GM20431 (cell line): ENCODE measurements around the gene SH2D4B.

Source experiments
- in situ Hi-C: fragments of 300-500 bp; cut with MseI, MboI; formaldehyde crosslinking; loops from one replicate; pipeline ENCODE4 v1.15.0; 2020; ENCODE audit warnings: low sequenced_read_pairs; ENCODE audit not compliant: unreplicated experiment

SH2D4B gene

DNA sequence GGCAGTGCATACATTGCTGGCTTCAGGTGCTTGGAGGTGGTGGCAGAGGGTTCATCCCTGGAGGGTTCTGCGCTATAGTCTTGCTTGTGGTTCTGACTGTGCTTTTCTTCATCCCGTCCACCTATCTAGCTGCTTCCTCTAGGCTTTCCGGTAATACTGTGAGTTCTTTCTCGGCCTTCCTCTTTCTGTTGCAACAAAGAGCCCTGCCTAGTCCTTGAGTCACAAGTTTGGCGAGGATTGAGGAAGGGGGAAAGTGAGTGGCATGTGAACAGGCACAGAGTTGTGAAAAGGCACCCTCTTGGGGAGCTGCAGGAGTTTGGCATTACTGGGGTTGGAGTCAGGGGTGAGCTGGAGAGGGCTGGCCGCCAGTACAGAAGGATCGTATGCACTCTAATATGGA is 123.0 kb downstream of the SH2D4B start:
- in situ Hi-C loops = no loop called here

- in situ Hi-C loops = no loop called here
Observed at GRCh38 chr10:80661526-80661925, 123.8 kb downstream of the SH2D4B start.

GRCh38 chr10:80662429-80663261 is 124.9 kb downstream of the SH2D4B start:
- in situ Hi-C loops = no loop called here

DNA sequence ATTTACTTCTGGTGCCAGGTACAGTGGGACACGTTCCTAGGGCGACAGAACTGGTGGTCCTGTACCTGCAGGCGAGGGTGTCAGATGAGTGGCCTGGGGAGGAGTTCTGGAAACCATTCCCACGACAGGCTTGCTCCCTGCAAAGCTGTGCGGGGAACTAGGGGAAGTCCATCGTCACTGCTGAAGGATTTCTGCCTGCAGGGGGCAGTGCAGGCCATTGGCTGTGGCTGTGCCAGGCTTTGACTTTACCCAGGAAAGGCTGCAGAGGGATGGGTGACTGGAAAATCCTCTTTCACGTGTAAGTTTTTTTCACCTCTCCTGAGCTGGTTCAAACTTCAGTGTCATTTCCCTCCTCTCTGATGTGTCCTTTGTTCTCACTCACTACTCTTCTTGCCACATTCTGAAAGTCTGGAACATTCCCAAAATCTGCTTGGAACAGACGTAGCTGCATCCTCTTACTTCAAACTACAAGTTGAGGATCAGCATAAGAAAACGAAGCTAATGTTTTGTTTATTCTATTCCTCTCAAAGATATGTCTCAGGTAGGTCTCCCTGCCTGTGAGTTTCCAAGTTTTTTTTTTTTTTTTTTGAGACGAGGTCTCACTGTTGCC is 126.5 kb downstream of the SH2D4B start:
- in situ Hi-C loops = no loop called here

- in situ Hi-C loops = no loop called here
Observed at GRCh38 chr10:80669485-80669884, 131.8 kb downstream of the SH2D4B start.

GRCh38 chr10:80670774-80671173 is 133.1 kb downstream of the SH2D4B start:
- in situ Hi-C loops = no loop called here

DNA sequence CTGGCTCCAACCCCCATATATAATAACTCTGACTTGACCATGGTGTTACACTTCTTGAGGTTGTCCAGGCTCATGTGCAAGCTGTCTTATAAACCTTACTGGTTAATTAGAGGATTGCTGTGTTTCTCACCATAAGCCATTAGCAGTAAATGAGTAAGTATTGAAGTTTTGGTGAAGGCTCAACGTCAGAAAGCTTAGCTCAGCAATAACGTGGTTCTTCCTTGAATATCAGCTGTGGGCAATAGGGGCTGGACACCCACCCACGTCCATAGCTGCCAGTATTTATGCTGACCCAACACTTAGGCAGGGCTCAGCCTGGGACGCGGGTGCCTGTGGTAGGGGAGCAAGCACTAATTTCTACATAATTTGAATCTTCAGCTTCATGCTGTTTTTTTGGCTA is 134.1 kb downstream of the SH2D4B start:
- in situ Hi-C loops = no loop called here

- in situ Hi-C loops = no loop called here
Observed at GRCh38 chr10:80672613-80673012, 134.9 kb downstream of the SH2D4B start.

GRCh38 chr10:80674809-80675208 is 137.1 kb downstream of the SH2D4B start:
- in situ Hi-C loops = loop anchor here (25.0 kb wide), 1 partner anchor 512 kb away; no protein-coding TSS in a partner anchor

DNA sequence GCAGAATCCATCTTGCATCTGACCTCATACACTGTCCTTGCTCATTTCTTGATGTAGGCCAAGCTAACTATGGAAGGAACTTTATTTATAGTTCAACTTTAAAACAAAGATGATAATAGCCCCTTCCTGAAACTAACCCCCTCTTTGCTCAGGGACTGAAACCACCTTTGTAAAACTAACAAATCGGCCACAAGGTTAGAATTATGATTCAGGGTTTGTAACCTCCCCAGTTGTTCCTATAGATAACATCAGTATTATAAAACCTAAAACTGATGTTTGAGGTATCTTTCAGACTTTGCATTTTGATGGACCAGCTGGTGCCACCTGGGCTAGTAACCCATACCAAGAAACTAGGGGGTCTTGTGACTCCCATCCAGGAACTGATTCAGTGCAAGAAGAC is 143.4 kb downstream of the SH2D4B start:
- in situ Hi-C loops = loop anchor here (25.0 kb wide), 1 partner anchor 506 kb away; no protein-coding TSS in a partner anchor

GRCh38 chr10:80684259-80684658 is 146.6 kb downstream of the SH2D4B start:
- in situ Hi-C loops = loop anchor here (25.0 kb wide), 1 partner anchor 503 kb away; no protein-coding TSS in a partner anchor

- in situ Hi-C loops = loop anchor here (25.0 kb wide), 1 partner anchor 502 kb away; no protein-coding TSS in a partner anchor
Observed at GRCh38 chr10:80685355-80685754, 147.7 kb downstream of the SH2D4B start.

GRCh38 chr10:80686734-80687475 is 149.2 kb downstream of the SH2D4B start:
- in situ Hi-C loops = loop anchor here (25.0 kb wide), 1 partner anchor 500 kb away; no protein-coding TSS in a partner anchor

GRCh38 chr10:80687476-80687789 is 149.7 kb downstream of the SH2D4B start:
- in situ Hi-C loops = loop anchor here (25.0 kb wide), 1 partner anchor 500 kb away; no protein-coding TSS in a partner anchor

- in situ Hi-C loops = loop anchor here (25.0 kb wide), 1 partner anchor 497 kb away; no protein-coding TSS in a partner anchor
Observed at GRCh38 chr10:80690434-80690833, 152.7 kb downstream of the SH2D4B start.

GRCh38 chr10:80691441-80691840 is 153.7 kb downstream of the SH2D4B start:
- in situ Hi-C loops = loop anchor here (25.0 kb wide), 1 partner anchor 496 kb away; no protein-coding TSS in a partner anchor

DNA sequence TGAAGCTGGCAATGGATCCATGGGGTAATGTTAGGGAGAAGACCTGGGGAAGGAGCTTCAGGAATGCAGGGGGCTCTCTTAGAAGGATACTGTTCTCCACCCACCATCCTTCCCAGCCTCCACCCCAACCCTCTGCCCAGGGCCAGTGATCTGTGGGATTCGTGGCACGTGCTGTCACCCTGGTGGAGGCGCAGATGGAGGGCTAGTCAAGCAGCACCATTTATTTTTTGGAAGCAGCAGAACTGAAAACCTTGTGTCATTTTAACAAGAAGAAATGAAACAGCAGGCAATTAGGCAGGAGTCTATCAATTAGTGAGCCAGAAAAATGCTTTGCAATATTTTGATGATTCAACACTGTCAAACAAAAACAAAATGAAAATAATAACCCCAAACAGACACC is 155.9 kb downstream of the SH2D4B start:
- in situ Hi-C loops = loop anchor here (25.0 kb wide), 1 partner anchor 494 kb away; no protein-coding TSS in a partner anchor

DNA sequence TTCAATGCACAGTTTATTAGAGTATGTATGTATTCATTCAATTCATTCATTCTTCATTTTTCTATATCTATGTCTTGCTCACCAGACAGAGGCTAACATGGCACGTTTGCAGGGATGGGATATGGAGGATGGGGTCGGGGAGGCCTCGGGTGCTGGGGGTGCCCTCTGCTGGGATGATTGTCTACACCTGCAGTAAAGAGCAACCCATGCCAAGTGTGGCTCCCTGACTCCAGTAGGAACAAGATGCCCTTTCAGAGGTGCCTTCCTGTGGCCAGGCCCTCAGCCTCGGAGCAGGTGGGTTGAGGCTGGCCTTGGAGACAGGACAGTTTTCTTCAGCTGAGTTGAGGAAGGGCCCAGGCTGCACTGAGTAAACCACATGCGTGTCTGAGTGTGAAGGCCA is 157.2 kb downstream of the SH2D4B start:
- in situ Hi-C loops = loop anchor here (25.0 kb wide), 1 partner anchor 492 kb away; no protein-coding TSS in a partner anchor
